CD14-positive monocyte (primary cell): ENCODE results near the gene LTBP2. TPM values are rescaled to one million over a fixed set of nuclear protein-coding genes. Genes with fewer than 3 reads are reported as not detected.
A peak's percentile ranks its signal among the peaks of the same experiment; 100 is the strongest.

Source experiments
- DNase-seq, 3 donors: peaks; one replicate each; pipeline ENCODE4 v3.0.0-alpha.2; 2011 to 2022
- H2AFZ ChIP-seq: 2 replicates; pipeline ENCODE4 v1.6.0; 2012; ENCODE audit warnings: mild to moderate bottlenecking, low read depth, low read length, inconsistent platforms; ENCODE audit not compliant: insufficient read depth, poor library complexity, severe bottlenecking
- H3K27ac ChIP-seq, 2 donors: 1 replicate in 1 of 2; 2 replicates in 1 of 2; pipeline ENCODE4 v1.5.1; 2012 to 2013; ENCODE audit warnings: low read length in 2 of 2, control low read depth in 1 of 2, inconsistent platforms in 1 of 2, low read depth in 1 of 2, mild to moderate bottlenecking in 1 of 2
- H3K27me3 ChIP-seq, 2 donors: one replicate each; pipeline versions ENCODE4 v1.6.0 to v1.6.1; 2011 to 2013; ENCODE audit warnings: low read length in 2 of 2; ENCODE audit not compliant: control insufficient read depth in 2 of 2, insufficient read depth in 2 of 2
- H3K36me3 ChIP-seq, 2 donors: replicated peaks in 1 of 2; 1 replicate in 1 of 2; 2 replicates in 1 of 2; pipeline versions ENCODE4 v1.5.1 to v1.6.1; 2012 to 2013; ENCODE audit warnings: low read length in 2 of 2, control low read depth in 1 of 2, inconsistent platforms in 1 of 2, mild to moderate bottlenecking in 1 of 2; ENCODE audit not compliant: insufficient read depth in 2 of 2, control insufficient read depth in 1 of 2
- H3K4me1 ChIP-seq, 2 donors: 1 replicate in 1 of 2; 2 replicates in 1 of 2; pipeline versions ENCODE4 v1.5.1 to v1.6.1; 2012 to 2013; ENCODE audit warnings: low read length in 2 of 2, control low read depth in 1 of 2, inconsistent platforms in 1 of 2, mild to moderate bottlenecking in 1 of 2, moderate library complexity in 1 of 2; ENCODE audit not compliant: insufficient read depth in 2 of 2, control insufficient read depth in 1 of 2
- H3K4me2 ChIP-seq: replicated peaks from 2 replicates; pipeline ENCODE3; 2012; ENCODE audit warnings: low read length, moderate library complexity, mild to moderate bottlenecking; ENCODE audit not compliant: poor library complexity, severe bottlenecking; ENCODE audit errors: extremely low read depth
- H3K4me3 ChIP-seq, 3 experiments: fragments of 200-600 bp in 1 of 3; sonication (generic) in 1 of 3; replicated peaks in 1 of 3; 1 replicate in 2 of 3; 2 replicates in 1 of 3; pipeline ENCODE4 v1.5.1; 2011 to 2013; ENCODE audit warnings: low read length in 3 of 3, mild to moderate bottlenecking in 3 of 3, control low read depth in 2 of 3, low read depth in 2 of 3, inconsistent platforms in 1 of 3, moderate library complexity in 1 of 3
- H3K79me2 ChIP-seq: 2 replicates; pipeline ENCODE4 v1.6.0; 2012; ENCODE audit warnings: mild to moderate bottlenecking, control low read depth, inconsistent platforms, low read length, moderate library complexity; ENCODE audit not compliant: insufficient read depth
- H3K9ac ChIP-seq: 2 replicates; pipeline ENCODE4 v1.6.0; 2017; ENCODE audit warnings: low read length, mild to moderate bottlenecking; ENCODE audit not compliant: insufficient read depth, poor library complexity, severe bottlenecking
- H3K9me3 ChIP-seq, 2 donors: replicated peaks in 1 of 2; 1 replicate in 1 of 2; 2 replicates in 1 of 2; pipeline versions ENCODE4 v1.5.1 to v1.6.1; 2012 to 2013; ENCODE audit warnings: low read length in 2 of 2, control low read depth in 1 of 2; ENCODE audit not compliant: control insufficient read depth in 1 of 2, insufficient read depth in 1 of 2
- H4K20me1 ChIP-seq: 2 replicates; pipeline ENCODE4 v1.6.0; 2012; ENCODE audit warnings: mild to moderate bottlenecking, low read length, control low read depth, moderate library complexity; ENCODE audit not compliant: insufficient read depth
- H3K27ac Mint-ChIP-seq, 7 donors: one replicate each; pipeline ENCODE4 v1.8.0; 2020; ENCODE audit warnings: mild to moderate bottlenecking in 7 of 7, mixed read lengths in 7 of 7, moderate library complexity in 6 of 7, inconsistent platforms in 2 of 7
- H3K27me3 Mint-ChIP-seq, 3 donors: one replicate each; pipeline ENCODE4 v1.8.0; 2021 to 2022; ENCODE audit warnings: low read depth in 3 of 3, mild to moderate bottlenecking in 3 of 3, mixed read lengths in 3 of 3, moderate library complexity in 3 of 3, inconsistent platforms in 1 of 3
- H3K36me3 Mint-ChIP-seq, 2 donors: one replicate each; pipeline ENCODE4 v1.8.0; 2020; ENCODE audit warnings: mixed read lengths in 2 of 2, inconsistent platforms in 1 of 2, mild to moderate bottlenecking in 1 of 2
- H3K4me1 Mint-ChIP-seq: one replicate; pipeline ENCODE4 v1.8.0; 2020; ENCODE audit warnings: mild to moderate bottlenecking, mixed read lengths
- H3K4me3 Mint-ChIP-seq, 2 donors: one replicate each; pipeline ENCODE4 v1.8.0; 2020; ENCODE audit warnings: mild to moderate bottlenecking in 2 of 2, mixed read lengths in 2 of 2, moderate library complexity in 1 of 2
- H3K9me3 Mint-ChIP-seq, 7 donors: one replicate each; pipeline ENCODE4 v1.8.0; 2020 to 2022; ENCODE audit warnings: mixed read lengths in 7 of 7, mild to moderate bottlenecking in 6 of 7, moderate library complexity in 6 of 7, inconsistent platforms in 2 of 7
- WGBS: methylation state at CpG from one replicate; pipeline ENCODE4 v1.1.5; 2013; ENCODE audit warnings: missing lambda C conversion rate; ENCODE audit not compliant: insufficient coverage; 5-methylcytosine and 5-hydroxymethylcytosine counted together
- intact Hi-C, 2 donors: fragments of 100-400 bp; cut with micrococcal nuclease; formaldehyde crosslinking; loops; one replicate each; pipeline versions ENCODE4 v1.15.0 to v1.15.1; 2023
- polyA plus RNA-seq, 3 donors: library from polyadenylated mRNA; depleted of rRNA in 1 of 3; unstranded in 2 of 3; stranded (reverse) in 1 of 3; fragments of 300-500 nt in 2 of 3; fragments of >200 nt in 1 of 3; fragmentation: Illumina TruSeq in 2 of 3; gene quantifications; 1 replicate in 2 of 3; 2 replicates in 1 of 3; pipeline ENCODE4 v1.2.3, GENCODE V29; 2012 to 2021
- TF ChIP-seq, protein P1 (sequence below): fragments of 200-600 bp; IDR thresholded peaks from one replicate; pipeline ENCODE4 v1.8.0; 2022; ENCODE audit warnings: antibody characterized with exemption, mild to moderate bottlenecking

Gene LTBP2
- polyA plus RNA-seq, 3 donors = 0.04 to 0.24 (median 0.11) TPM

DNA sequence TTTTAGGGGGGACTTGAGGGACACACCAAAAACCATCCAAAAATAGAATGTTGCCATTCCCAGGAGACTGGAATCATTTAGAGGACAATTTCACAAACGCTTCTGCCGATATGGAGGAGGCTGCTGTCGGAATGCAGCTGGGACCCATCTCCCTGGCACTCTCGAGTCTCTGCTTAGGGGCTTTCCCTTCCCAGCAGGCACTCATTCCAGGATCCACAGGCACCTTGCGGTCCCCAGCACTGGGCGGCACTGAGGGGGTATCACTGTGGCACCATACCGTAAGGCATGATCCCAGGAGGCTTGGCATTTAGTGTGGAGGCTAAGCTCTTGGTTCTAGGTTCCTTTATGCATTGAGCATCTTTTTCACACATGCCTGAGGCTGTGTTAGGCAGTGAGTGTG lies 36.6 kb upstream of the LTBP2 start:
- no peak for DNase-seq
- Histone ChIP-seq H3K79me2 (no peaks in the 10 kb centered on the region), H3K9ac (no peak overlapping the region), H4K20me1 (no peaks in the 10 kb centered on the region), H3K27me3 (no peaks in the 10 kb centered on the region), H3K4me2 (no peak overlapping the region), H3K27ac (no peak overlapping the region), H2AFZ (no peak overlapping the region), H3K4me1 (no peaks in the 10 kb centered on the region), H3K4me3 (no peak overlapping the region), H3K36me3 (peaks cover under 1 to 5% of the 10 kb centered on the region in 2 donors), H3K9me3 (no peaks in the 10 kb centered on the region)
- Mint-ChIP-seq H3K36me3 (peaks cover 6 to 8% of the 10 kb centered on the region in 2 donors), H3K27me3 (peaks cover 6 to 8% (median 6%) of the 10 kb centered on the region in 3 donors), H3K4me1 (peaks cover 6% of the 10 kb centered on the region), H3K27ac (no peak overlapping the region), H3K4me3 (no peak overlapping the region), H3K9me3 (no peaks in the 10 kb centered on the region)
- 94% methylated on average over 4 of the region's 7 CpGs for WGBS
- intact Hi-C loops = no loop called here
- TF ChIP-seq, protein P1, sequence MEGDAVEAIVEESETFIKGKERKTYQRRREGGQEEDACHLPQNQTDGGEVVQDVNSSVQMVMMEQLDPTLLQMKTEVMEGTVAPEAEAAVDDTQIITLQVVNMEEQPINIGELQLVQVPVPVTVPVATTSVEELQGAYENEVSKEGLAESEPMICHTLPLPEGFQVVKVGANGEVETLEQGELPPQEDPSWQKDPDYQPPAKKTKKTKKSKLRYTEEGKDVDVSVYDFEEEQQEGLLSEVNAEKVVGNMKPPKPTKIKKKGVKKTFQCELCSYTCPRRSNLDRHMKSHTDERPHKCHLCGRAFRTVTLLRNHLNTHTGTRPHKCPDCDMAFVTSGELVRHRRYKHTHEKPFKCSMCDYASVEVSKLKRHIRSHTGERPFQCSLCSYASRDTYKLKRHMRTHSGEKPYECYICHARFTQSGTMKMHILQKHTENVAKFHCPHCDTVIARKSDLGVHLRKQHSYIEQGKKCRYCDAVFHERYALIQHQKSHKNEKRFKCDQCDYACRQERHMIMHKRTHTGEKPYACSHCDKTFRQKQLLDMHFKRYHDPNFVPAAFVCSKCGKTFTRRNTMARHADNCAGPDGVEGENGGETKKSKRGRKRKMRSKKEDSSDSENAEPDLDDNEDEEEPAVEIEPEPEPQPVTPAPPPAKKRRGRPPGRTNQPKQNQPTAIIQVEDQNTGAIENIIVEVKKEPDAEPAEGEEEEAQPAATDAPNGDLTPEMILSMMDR = no peak

GRCh38 chr14:74647678-74648461 lies 35.8 kb upstream of the LTBP2 start:
- peak overlapping the region in 3 of 7 donors; percentile 37 to 43 (median 37) for H3K27ac Mint-ChIP-seq
- no peaks in the 10 kb centered on the region for H3K9me3 ChIP-seq
- H3K27ac ChIP-seq = no peak overlapping the region
- no peaks in the 10 kb centered on the region for H4K20me1 ChIP-seq
- no peaks in the 10 kb centered on the region for H3K4me1 ChIP-seq
- H3K27me3 ChIP-seq = no peaks in the 10 kb centered on the region
- H3K27me3 Mint-ChIP-seq = peaks cover 6 to 8% (median 6%) of the 10 kb centered on the region in 3 donors
- TF ChIP-seq, protein P1 = no peak
- H3K9ac ChIP-seq = no peak overlapping the region
- no peak overlapping the region for H2AFZ ChIP-seq
- intact Hi-C loops = no loop called here
- WGBS = 49% methylated on average over 7 of the region's 7 CpGs
- H3K4me1 Mint-ChIP-seq = peaks cover 6% of the 10 kb centered on the region
- no peak overlapping the region for H3K4me3 Mint-ChIP-seq
- peaks cover 1 to 3% of the 10 kb centered on the region in 2 donors for H3K36me3 Mint-ChIP-seq
- DNase-seq = no peak
- H3K36me3 ChIP-seq = no peaks in the 10 kb centered on the region
- no peak overlapping the region for H3K4me2 ChIP-seq
- no peak overlapping the region for H3K4me3 ChIP-seq
- H3K79me2 ChIP-seq = no peaks in the 10 kb centered on the region
- no peaks in the 10 kb centered on the region for H3K9me3 Mint-ChIP-seq
